GM18951 (cell line): ENCODE results near the gene TTLL12.

Experiments used
- POLR2A ChIP-seq: IDR thresholded peaks from 4 replicates; pipeline ENCODE4 v1.6.1; 2011; ENCODE audit warnings: mild to moderate bottlenecking; ENCODE audit not compliant: insufficient read length, insufficient read depth; ENCODE audit errors: extremely low read depth
- in situ Hi-C: fragments of 300-500 bp; cut with MboI; formaldehyde crosslinking; loops from one replicate; pipeline ENCODE4 v1.12.0; 2022; ENCODE audit warnings: low sequenced_read_pairs, mixed read lengths, inconsistent platforms; ENCODE audit not compliant: unreplicated experiment

The TTLL12 gene

GRCh38 chr22:43226377-43227238, 39.7 kb upstream of the TTLL12 start:
- no peak for TF ChIP-seq POLR2A
- in situ Hi-C loops, result no loop called here

- TF ChIP-seq POLR2A, result no peak
- in situ Hi-C loops, result no loop called here
Measured at GRCh38 chr22:43225609-43226008, 38.7 kb upstream of the TTLL12 start.

GRCh38 chr22:43222987-43223386, 36.1 kb upstream of the TTLL12 start:
- TF ChIP-seq POLR2A, result no peak
- in situ Hi-C loops, result no loop called here

- in situ Hi-C loops, result no loop called here
Measured at GRCh38 chr22:43222262-43222661, 35.3 kb upstream of the TTLL12 start.

GRCh38 chr22:43220625-43221380, 33.9 kb upstream of the TTLL12 start:
- TF ChIP-seq POLR2A, result no peak
- in situ Hi-C loops, result no loop called here

More at GRCh38 chr22:43222262-43222661, 35.3 kb upstream of the TTLL12 start:
- TF ChIP-seq POLR2A, result no peak

GRCh38 chr22:43218786-43219185, 31.9 kb upstream of the TTLL12 start:
- in situ Hi-C loops, result no loop called here
- no peak for TF ChIP-seq POLR2A

GRCh38 chr22:43217285-43218030, 30.5 kb upstream of the TTLL12 start:
- in situ Hi-C loops, result no loop called here
- no peak for TF ChIP-seq POLR2A

GRCh38 chr22:43216738-43217137, 29.8 kb upstream of the TTLL12 start:
- in situ Hi-C loops, result no loop called here
- no peak for TF ChIP-seq POLR2A

- in situ Hi-C loops, result no loop called here
- no peak for TF ChIP-seq POLR2A
Measured at GRCh38 chr22:43213962-43214361, 27.0 kb upstream of the TTLL12 start.

- in situ Hi-C loops, result no loop called here
- TF ChIP-seq POLR2A, result no peak
Measured at GRCh38 chr22:43213051-43213450, 26.1 kb upstream of the TTLL12 start.

GRCh38 chr22:43212434-43212952, 25.6 kb upstream of the TTLL12 start:
- in situ Hi-C loops, result no loop called here
- TF ChIP-seq POLR2A, result no peak

- in situ Hi-C loops, result no loop called here
Measured at GRCh38 chr22:43211941-43212433, 25.1 kb upstream of the TTLL12 start.

More at GRCh38 chr22:43211941-43212433, 25.1 kb upstream of the TTLL12 start:
- TF ChIP-seq POLR2A, result no peak
